Measurements from ENCODE around the gene CXCL8.

DNA sequence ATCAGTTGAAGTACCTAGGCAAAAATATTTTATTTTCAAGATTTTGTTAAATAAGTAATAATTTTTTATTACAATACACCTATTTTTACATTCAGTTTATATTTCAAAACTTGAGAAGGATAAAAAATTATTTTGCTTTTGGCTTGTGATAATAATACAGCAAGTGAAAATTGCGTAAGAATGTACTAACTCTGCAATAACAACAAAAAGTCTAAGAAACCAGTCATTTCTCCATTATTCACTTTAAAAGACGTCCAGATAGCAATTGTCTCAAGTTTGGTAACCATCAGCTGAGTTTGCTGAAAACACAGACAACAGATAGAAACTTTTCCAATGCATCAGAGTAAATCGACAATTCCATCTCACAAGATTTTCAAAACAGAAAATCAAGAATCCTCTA is 12.1 kb downstream of the CXCL8 start:
- TF ChIP-seq POLR2AphosphoS5 (IDR thresholded peaks at IDR 0.05; ENCODE audit: low read depth, low read length) (no peak), POLR2A (IDR thresholded peaks at IDR 0.05; ENCODE audit: low read depth, low read length) (no peak), POU2F2 (IDR thresholded peaks at IDR 0.05; ENCODE audit: low read depth, low read length) (no peak), SPI1 (IDR thresholded peaks at IDR 0.05; ENCODE audit: low read depth, low read length) (no peak)
